T47D (cell line): ENCODE measurements around the gene HCAR1.
"Not testable (repeated sequence)": the region's sequence is repeated elsewhere in the genome, so short reads cannot be mapped to it uniquely, and the experiment has no call there.

Experiments used
- DNase-seq, 2 experiments: peaks; one replicate each; pipeline versions ENCODE4 v3.0.0 to v3.0.0-alpha.2; 2011 to 2012; ENCODE audit warnings: low read depth in 1 of 2, low spot score in 1 of 2
- JUND ChIP-seq: IDR thresholded peaks from 2 replicates; pipeline ENCODE4 v1.6.1; 2012; ENCODE audit warnings: low read depth
- in situ Hi-C: cut with HindIII; loops from 2 replicates; pipeline ENCODE4 v1.10.0; 2016; ENCODE audit warnings: low sequenced_read_pairs, low pct_unique_long_range_greater_than_20kb

Gene HCAR1

DNA sequence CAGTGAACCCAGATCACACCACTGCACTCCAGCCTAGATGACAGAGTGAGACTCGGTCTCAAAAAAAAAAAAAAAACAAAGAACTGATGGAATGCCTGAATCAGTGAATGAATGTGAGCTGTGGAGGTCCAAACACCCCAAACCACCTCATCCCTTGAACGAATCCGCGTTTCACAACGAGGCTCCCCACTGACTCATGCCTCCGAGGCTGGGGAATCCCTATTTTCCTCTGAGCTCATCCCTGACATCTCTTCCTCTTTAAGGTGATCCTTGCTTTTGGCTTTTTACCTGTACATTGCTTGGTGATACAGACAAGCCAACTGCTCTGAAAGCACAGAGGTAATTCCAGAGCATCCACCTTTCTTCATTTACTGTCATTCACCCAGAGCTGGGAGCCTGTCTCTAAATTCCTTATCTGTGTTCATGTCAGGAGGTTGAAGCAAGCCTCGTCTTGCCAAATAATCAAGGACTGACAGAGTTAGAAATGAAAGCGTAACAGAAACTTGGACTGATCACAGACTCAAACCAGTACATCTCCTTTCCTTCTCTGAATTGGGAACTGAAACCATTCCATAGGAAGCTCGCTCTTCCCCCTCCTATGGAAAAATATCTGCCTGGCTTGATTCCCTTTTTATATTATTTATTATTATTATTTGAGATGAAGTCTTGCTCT, 30.5 kb downstream of the HCAR1 start:
- in situ Hi-C loops = not testable (repeated sequence)

DNA sequence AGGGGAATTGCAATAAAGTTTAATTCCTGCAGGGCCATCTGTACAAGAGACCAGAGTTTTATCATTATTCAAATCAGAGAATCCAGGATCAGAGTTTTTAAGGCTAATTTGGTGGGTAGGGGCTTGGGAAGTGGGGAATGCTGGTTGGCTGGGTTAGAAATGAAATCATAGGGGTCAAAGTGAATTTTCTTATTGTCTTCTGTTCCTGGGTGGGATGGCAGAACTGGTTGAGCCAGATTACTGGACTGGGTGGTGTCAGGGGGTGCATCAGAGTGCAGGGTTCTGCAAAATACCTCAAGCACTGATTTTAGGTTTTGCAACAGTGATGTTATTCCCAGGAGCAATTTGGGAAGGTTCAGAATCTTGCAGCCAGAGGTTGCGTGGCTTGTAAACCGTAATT, 33.7 kb downstream of the HCAR1 start:
- in situ Hi-C loops = not testable (repeated sequence)

More for the DNA sequence above, 30.5 kb downstream of the HCAR1 start:
- not testable (repeated sequence) for DNase-seq

DNA sequence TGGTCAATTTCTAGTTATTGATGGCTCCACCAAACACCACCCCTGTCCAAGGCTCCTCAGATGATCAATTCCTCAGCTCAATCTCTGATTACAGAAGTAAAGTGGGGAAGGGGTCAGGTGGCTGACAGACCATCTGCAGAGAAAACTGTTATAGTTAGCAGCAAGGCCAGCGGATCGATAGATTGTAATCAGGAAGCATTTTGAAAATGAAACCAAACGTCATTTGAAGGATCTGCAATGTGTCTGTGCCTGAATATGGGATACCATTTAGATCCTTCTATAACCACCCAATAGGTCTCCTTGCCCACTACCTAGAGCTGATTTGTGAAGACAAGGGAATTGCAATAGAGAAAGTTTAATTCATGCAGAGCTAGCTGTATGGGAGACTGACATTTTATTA, 39.1 kb downstream of the HCAR1 start:
- in situ Hi-C loops = no loop called here
- DNase-seq = peak in 1 of 2 experiments; percentile 19
- no peak for TF ChIP-seq JUND

More for the DNA sequence above, 33.7 kb downstream of the HCAR1 start:
- DNase-seq = not testable (repeated sequence)

DNA sequence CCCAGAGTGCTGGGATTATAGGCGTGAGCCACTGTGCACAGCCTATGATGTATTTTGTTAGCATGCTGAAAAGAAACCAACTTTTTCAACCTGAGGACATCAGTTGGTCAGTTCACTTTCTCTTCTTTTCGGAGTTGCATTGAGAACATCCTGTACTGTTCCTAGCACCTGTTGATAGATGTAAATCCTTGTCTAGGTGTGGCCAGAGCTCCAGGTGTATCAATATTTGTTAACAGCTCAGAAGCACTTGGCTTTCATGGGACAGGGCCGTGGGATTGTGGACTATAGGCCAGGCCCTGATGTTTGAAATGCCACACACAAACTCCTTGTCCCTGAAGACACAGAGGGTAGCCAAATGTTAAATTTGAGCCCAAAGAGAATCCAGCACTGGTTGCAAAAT, 42.4 kb downstream of the HCAR1 start:
- in situ Hi-C loops = no loop called here

DNA sequence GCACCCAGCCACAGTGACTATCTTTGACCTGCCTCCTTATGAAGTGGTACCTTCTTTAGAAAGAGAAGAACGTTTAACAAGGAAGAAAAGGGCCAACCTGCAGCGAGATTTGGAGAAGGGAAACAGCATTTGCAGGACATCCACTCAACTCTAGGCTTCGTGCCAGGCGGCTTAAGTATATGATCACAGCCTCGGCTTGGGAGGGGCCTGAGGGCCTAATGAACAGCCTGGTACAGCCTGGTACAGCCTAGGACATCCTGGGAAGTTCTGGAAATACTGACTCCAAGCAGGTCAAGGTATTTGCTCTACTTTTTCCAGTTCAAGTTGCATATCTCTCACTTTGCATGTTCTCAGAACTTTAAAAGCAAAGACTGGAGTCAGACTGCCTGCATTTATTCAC, 43.6 kb downstream of the HCAR1 start:
- in situ Hi-C loops = no loop called here
- no peak for TF ChIP-seq JUND
- peak in 1 of 2 experiments; percentile 37 for DNase-seq

More for the DNA sequence above, 42.4 kb downstream of the HCAR1 start:
- peak in 1 of 2 experiments; percentile 18 for DNase-seq
- no peak for TF ChIP-seq JUND

DNA sequence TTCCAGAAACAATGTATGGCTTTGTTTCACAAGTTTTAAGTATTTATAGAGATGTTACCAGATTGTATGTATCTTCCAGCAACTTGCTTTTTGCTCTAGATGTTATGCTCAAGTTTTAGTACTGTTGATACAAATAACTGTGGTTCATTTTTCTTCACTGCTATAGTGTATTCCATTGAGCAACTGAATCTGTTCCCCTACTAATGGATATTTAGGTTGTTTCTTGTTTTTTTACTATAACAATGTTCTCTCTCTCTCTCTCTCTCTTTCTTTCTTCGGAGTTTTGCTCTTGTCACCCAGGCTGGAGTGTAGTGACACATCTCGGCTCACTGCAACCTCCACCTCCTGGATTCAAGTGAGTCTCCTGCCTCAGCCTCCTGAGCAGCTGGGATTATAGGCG, 44.1 kb downstream of the HCAR1 start:
- no peak for TF ChIP-seq JUND
- no peak for DNase-seq
- in situ Hi-C loops = no loop called here

DNA sequence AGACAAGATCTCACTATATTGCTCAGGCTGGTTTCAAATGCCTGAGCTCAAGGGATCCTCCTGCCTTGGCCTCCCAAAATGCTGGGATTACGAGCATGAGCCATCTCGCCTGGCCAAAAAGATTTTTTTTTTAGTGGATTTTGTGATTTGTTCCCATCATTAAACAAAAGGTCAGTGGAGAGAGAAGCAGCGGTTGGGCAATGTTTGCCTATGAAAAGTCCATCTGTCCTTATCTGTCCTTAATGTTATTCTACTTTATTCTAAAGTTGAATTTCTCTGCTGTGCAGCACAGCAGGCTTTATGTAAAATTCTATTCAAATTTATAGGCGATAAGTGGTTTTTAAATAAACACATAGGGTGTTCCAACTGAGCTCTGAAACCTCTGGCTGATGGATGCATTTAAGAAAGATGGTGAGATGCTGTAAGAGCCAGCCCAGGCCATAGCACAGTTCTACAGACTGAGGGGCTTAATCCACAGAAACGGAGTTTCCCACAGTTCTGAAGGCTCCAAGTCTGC, 46.3 kb downstream of the HCAR1 start:
- no peak for TF ChIP-seq JUND
- in situ Hi-C loops = no loop called here
- DNase-seq = no peak

DNA sequence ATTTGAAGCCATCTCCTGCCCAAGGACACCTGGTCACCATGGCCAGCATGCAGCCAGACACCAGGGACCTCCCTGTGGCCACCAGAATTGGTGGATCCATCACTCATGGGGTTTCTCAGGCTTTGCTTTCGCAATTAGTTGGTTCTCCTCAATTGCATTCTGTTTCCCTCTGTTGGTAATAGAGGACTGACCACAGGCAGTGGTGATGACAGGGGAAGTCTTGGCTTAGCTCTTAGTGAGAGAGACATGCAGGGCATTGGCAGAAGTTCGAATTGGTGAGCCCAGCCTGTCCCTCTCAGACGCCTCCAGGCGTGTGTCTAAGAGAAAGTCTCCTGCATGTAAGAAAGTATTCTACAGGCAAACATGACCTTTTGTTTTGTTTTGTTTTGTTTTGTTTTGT, 48.8 kb downstream of the HCAR1 start:
- TF ChIP-seq JUND = no peak
- no peak for DNase-seq
- in situ Hi-C loops = no loop called here

DNA sequence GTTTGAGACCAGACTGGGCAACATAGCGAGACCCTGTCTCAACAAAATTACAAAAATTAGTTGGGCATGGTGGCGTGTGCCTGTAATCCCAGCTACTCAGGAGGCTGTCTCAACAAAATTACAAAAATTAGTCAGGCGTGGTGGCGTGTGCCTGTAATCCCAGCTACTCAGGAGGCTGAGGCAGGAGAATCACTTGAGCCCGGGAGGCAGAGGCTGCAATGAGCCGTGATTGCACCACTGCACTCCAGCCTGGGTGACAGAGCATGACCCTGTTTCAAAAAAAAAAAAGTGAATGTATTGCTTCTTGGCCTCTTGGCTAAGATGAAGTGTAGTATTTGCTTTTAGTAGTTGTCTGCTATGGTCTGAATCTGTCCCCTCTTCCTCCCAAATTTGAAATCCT, 49.7 kb downstream of the HCAR1 start:
- in situ Hi-C loops, DNase-seq: not testable (repeated sequence)

DNA sequence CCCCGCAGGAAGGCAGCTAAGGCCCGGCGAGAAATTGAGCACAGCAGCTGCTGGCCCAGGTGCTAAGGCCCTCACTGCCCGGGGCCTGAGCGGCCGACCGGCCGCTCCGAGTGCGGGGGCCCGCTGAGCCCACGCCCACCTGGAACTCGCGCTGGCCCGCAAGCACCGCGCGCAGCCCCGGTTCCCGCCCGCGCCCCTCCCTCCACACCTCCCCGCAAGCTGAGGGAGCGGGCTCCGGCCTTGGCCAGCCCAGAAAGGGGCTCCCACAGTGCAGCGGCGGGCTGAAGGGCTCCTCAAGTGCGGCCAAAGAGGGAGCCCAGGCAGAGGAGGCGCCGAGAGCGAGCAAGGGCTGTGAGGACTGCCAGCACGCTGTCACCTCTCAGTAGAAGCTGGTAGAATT, 53.9 kb downstream of the HCAR1 start:
- DNase-seq, in situ Hi-C loops: not testable (repeated sequence)
